Mammary epithelial cell (primary cell): Measurements from ENCODE around the gene ABCB8.

Experiments used
- CTCF ChIP-seq, 2 donors: IDR thresholded peaks in 1 of 2; conservative IDR thresholded peaks in 1 of 2; 2 replicates each; pipeline ENCODE4 v1.5.1; 2011 to 2012; ENCODE audit warnings: inconsistent platforms in 2 of 2, low read length in 2 of 2, mild to moderate bottlenecking in 2 of 2, control low read depth in 1 of 2, low read depth in 1 of 2; ENCODE audit not compliant: insufficient read depth in 1 of 2; ENCODE audit errors: extremely low read depth in 1 of 2
- EZH2 ChIP-seq: IDR thresholded peaks from 2 replicates; pipeline ENCODE4 v1.6.1; 2012; ENCODE audit warnings: low read length, inconsistent platforms, borderline replicate concordance

GRCh38 chr7:151053751-151054150 lies 25.5 kb downstream of the ABCB8 start:
- no peak for TF ChIP-seq CTCF (conservative IDR thresholded peaks at IDR 0.05 in 1 of 2, IDR thresholded peaks at IDR 0.05 in 1 of 2; ENCODE audit: extremely low read depth in 1 of 2, insufficient read depth in 1 of 2, low read depth in 1 of 2, low read length in 2 of 2)
- no peak for TF ChIP-seq EZH2
